Measurements from ENCODE around the gene LDLRAD4. TPM values are rescaled to one million over a fixed set of nuclear protein-coding genes. Genes with fewer than 3 reads are reported as not detected.

LDLRAD4 gene
- total RNA-seq, 4 donors from 2014 or later: 2.7 to 22.5 (median 10.8) TPM

- H3K4me3 ChIP-seq (ENCODE audit: low read depth, poor library complexity, severe bottlenecking): no peak overlapping the region
- DNase-seq (ENCODE audit: low spot score in 2 of 2): no peak
- 54 to 55% methylated on average over 8 of the region's 8 CpGs for WGBS, 2 donors
- TF ChIP-seq POLR2A (IDR thresholded peaks at IDR 0.05) (no peak), CTCF (IDR thresholded peaks at IDR 0.05) (no peak)
- intact Hi-C loops (cut with DNase I; ENCODE audit: low total_unique reads): no loop called here
Measured at GRCh38 chr18:13501891-13502290, 283.3 kb downstream of the LDLRAD4 start.

- no peak overlapping the region for H3K4me3 ChIP-seq (ENCODE audit: low read depth, poor library complexity, severe bottlenecking)
- intact Hi-C loops (cut with DNase I; ENCODE audit: low total_unique reads): no loop called here
- peak in 1 of 2 donors; percentile 21 for DNase-seq (ENCODE audit: low spot score in 2 of 2)
- WGBS, 2 donors: 52 to 68% methylated on average over 8 of the region's 8 CpGs
- TF ChIP-seq POLR2A (IDR thresholded peaks at IDR 0.05) (no peak), CTCF (IDR thresholded peaks at IDR 0.05) (no peak)
Measured at GRCh38 chr18:13502585-13502984, 284.0 kb downstream of the LDLRAD4 start.

GRCh38 chr18:13503836-13504235 is 285.3 kb downstream of the LDLRAD4 start:
- 51 to 60% methylated on average over 6 of the region's 6 CpGs for WGBS, 2 donors
- intact Hi-C loops (cut with DNase I; ENCODE audit: low total_unique reads): no loop called here
- H3K4me3 ChIP-seq (ENCODE audit: low read depth, poor library complexity, severe bottlenecking): no peak overlapping the region
- TF ChIP-seq POLR2A (IDR thresholded peaks at IDR 0.05): no peak
- no peak for TF ChIP-seq CTCF (IDR thresholded peaks at IDR 0.05)
- no peak for DNase-seq (ENCODE audit: low spot score in 2 of 2)

GRCh38 chr18:13505780-13506345 is 287.3 kb downstream of the LDLRAD4 start:
- 68 to 76% methylated on average over 12 of the region's 12 CpGs for WGBS, 2 donors
- no peak overlapping the region for H3K4me3 ChIP-seq (ENCODE audit: low read depth, poor library complexity, severe bottlenecking)
- no peak for DNase-seq (ENCODE audit: low spot score in 2 of 2)
- intact Hi-C loops (cut with DNase I; ENCODE audit: low total_unique reads): no loop called here
- no peak for TF ChIP-seq POLR2A (IDR thresholded peaks at IDR 0.05)
- TF ChIP-seq CTCF (IDR thresholded peaks at IDR 0.05): no peak

GRCh38 chr18:13510594-13510993 is 292.0 kb downstream of the LDLRAD4 start:
- DNase-seq (ENCODE audit: low spot score in 2 of 2): no peak
- TF ChIP-seq POLR2A (IDR thresholded peaks at IDR 0.05): no peak
- TF ChIP-seq CTCF (IDR thresholded peaks at IDR 0.05): no peak
- H3K4me3 ChIP-seq (ENCODE audit: low read depth, poor library complexity, severe bottlenecking): no peak overlapping the region
- 86 to 95% methylated on average over 2 of the region's 2 CpGs for WGBS, 2 donors
- intact Hi-C loops (cut with DNase I; ENCODE audit: low total_unique reads): no loop called here

- 86 to 93% methylated on average over 6 of the region's 6 CpGs for WGBS, 2 donors
- TF ChIP-seq CTCF (IDR thresholded peaks at IDR 0.05) (no peak), POLR2A (IDR thresholded peaks at IDR 0.05) (no peak)
- intact Hi-C loops (cut with DNase I; ENCODE audit: low total_unique reads): no loop called here
- no peak overlapping the region for H3K4me3 ChIP-seq (ENCODE audit: low read depth, poor library complexity, severe bottlenecking)
- DNase-seq (ENCODE audit: low spot score in 2 of 2): no peak
Measured at GRCh38 chr18:13511961-13512577, 293.5 kb downstream of the LDLRAD4 start.

All from lower leg skin (tissue), 4 donors.